Measurements from ENCODE around the gene SLC25A25. TPM values are rescaled to one million over a fixed set of nuclear protein-coding genes. Genes with fewer than 3 reads are reported as not detected.

Gene SLC25A25
- total and polyA plus RNA-seq, 10 of the 15 experiments (the other 5 are each of a cell fraction or from before 2014, with no cell fraction given) = 0.04 to 17.1 (median 12.4) TPM; not detected in 1

- TF ChIP-seq REST (IDR thresholded peaks at IDR 0.05; ENCODE audit: low read depth, low read length) (no peak), IRF4 (IDR thresholded peaks at IDR 0.05; ENCODE audit: low read depth, low read length) (no peak), ZSCAN29 (IDR thresholded peaks at IDR 0.05) (no peak), MYC (IDR thresholded peaks at IDR 0.05; ENCODE audit: insufficient read depth, insufficient read length, insufficient replicate concordance, low read length, severe bottlenecking) (no peak), CBFB (IDR thresholded peaks at IDR 0.05; ENCODE audit: low read depth) (no peak), MTA3 (IDR thresholded peaks at IDR 0.05; ENCODE audit: borderline replicate concordance, low read length) (no peak), ZNF274 (IDR thresholded peaks at IDR 0.05; ENCODE audit: insufficient read depth, insufficient read length) (no peak), RCOR1 (conservative IDR thresholded peaks at IDR 0.05; ENCODE audit: low read depth, low read length) (no peak), TCF3 (IDR thresholded peaks at IDR 0.05; ENCODE audit: borderline replicate concordance, insufficient read depth, low read depth, low read length) (no peak), BMI1 (IDR thresholded peaks at IDR 0.05; ENCODE audit: borderline replicate concordance) (no peak), RBBP5 (conservative IDR thresholded peaks at IDR 0.05) (no peak), CEBPZ (IDR thresholded peaks at IDR 0.05; ENCODE audit: low read depth, low read length) (no peak)
Observed at GRCh38 chr9:128149001-128149701, 81.1 kb downstream of the SLC25A25 start, which contains the start of gene LCN2 (continued).

All from GM12878 (cell line).